Measurements from ENCODE around the gene TBC1D26.
"Not testable (repeated sequence)": the region's sequence is repeated elsewhere in the genome, so short reads cannot be mapped to it uniquely, and the experiment has no call there.

DNA sequence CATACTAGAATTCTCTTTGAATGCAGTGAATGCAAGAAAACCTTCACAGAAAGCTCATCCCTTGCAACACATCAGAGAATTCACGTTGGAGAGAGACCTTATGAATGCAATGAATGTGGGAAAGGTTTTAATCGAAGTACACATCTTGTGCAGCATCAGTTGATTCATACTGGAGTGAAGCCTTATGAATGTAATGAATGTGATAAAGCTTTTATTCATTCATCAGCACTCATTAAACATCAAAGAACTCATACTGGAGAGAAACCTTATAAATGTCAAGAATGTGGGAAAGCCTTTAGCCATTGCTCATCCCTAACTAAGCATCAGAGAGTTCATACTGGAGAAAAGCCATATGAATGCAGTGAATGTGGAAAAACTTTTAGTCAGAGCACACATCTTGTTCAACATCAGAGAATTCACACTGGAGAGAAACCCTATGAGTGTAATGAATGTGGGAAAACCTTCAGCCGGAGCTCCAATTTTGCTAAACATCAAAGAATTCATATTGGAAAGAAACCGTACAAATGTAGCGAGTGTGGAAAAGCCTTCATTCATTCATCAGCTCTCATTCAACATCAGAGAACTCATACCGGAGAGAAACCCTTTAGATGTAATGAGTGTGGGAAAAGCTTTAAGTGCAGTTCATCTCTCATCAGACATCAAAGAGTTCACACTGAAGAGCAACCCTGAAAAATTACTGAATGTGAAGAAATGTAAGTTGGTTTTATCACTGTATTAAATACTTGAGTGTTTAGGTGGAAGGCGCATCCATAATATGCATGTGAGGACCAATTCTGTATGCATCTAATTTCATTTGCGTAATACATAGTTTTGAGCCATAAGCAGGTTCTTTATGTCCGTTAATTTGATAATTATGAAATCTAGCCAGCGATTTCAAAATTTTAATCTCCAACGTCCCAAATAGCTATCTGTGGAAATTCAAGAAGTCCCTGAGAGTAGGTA is 15.2 kb upstream of the TBC1D26 start:
- TF ChIP-seq, protein P1, sequence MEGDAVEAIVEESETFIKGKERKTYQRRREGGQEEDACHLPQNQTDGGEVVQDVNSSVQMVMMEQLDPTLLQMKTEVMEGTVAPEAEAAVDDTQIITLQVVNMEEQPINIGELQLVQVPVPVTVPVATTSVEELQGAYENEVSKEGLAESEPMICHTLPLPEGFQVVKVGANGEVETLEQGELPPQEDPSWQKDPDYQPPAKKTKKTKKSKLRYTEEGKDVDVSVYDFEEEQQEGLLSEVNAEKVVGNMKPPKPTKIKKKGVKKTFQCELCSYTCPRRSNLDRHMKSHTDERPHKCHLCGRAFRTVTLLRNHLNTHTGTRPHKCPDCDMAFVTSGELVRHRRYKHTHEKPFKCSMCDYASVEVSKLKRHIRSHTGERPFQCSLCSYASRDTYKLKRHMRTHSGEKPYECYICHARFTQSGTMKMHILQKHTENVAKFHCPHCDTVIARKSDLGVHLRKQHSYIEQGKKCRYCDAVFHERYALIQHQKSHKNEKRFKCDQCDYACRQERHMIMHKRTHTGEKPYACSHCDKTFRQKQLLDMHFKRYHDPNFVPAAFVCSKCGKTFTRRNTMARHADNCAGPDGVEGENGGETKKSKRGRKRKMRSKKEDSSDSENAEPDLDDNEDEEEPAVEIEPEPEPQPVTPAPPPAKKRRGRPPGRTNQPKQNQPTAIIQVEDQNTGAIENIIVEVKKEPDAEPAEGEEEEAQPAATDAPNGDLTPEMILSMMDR (IDR thresholded peaks at IDR 0.05): not testable (repeated sequence)
- TF ChIP-seq EP300, POLR2A, POLR2AphosphoS5 (IDR thresholded peaks at IDR 0.05): not testable (repeated sequence)
